Fibroblast of lung (primary cell): ENCODE measurements around the gene CD46.

Experiments
- CTCF ChIP-seq, 2 donors: IDR thresholded peaks in 1 of 2; conservative IDR thresholded peaks in 1 of 2; 1 replicate in 1 of 2; 2 replicates in 1 of 2; pipeline ENCODE4 v1.5.1; 2011 to 2012; ENCODE audit warnings: low read length in 2 of 2, control low read depth in 1 of 2, inconsistent platforms in 1 of 2, low read depth in 1 of 2, mild to moderate bottlenecking in 1 of 2
- EZH2 ChIP-seq: IDR thresholded peaks from 2 replicates; pipeline ENCODE4 v1.5.1; 2012; ENCODE audit warnings: low read length, control low read depth, mild to moderate bottlenecking; ENCODE audit errors: missing control alignments

GRCh38 chr1:207713529-207713928 is 38.3 kb upstream of the CD46 start:
- TF ChIP-seq CTCF (conservative IDR thresholded peaks at IDR 0.05 in 1 of 2, IDR thresholded peaks at IDR 0.05 in 1 of 2; ENCODE audit: low read depth in 1 of 2, low read length in 2 of 2), result no peak
- no peak for TF ChIP-seq EZH2
